Body of pancreas (tissue), 4 donors: ENCODE results near the gene GPATCH3. TPM values are rescaled to one million over a fixed set of nuclear protein-coding genes. Genes with fewer than 3 reads are reported as not detected.
A peak's percentile ranks its signal among the peaks of the same experiment; 100 is the strongest.

Experiments used
- ATAC-seq: fragments of 150-250 bp; one replicate; pipeline ENCODE4 v1.9.1; 2016
- DNase-seq, 4 donors: peaks; one replicate each; pipeline ENCODE4 v3.0.0-alpha.2; 2019
- H3K27ac ChIP-seq, 4 donors: fragments of 200-600 bp; sonication (generic); 1 replicate in 3 of 4; 2 replicates in 1 of 4; pipeline versions ENCODE4 v1.5.1 to v1.6.1; 2016 to 2019; ENCODE audit warnings: mild to moderate bottlenecking in 1 of 4, mixed read lengths in 1 of 4, moderate library complexity in 1 of 4
- H3K27me3 ChIP-seq, 2 donors: fragments of 200-600 bp; sonication (generic); one replicate each; pipeline ENCODE4 v1.6.0; 2016; ENCODE audit warnings: mild to moderate bottlenecking in 1 of 2
- H3K36me3 ChIP-seq, 2 donors: fragments of 200-600 bp; sonication (generic); replicated peaks in 1 of 2; 2 replicates each; pipeline ENCODE4 v1.5.1; 2016; ENCODE audit warnings: low read depth in 2 of 2; ENCODE audit not compliant: insufficient read depth in 1 of 2
- H3K4me1 ChIP-seq: fragments of 200-600 bp; sonication (generic); one replicate; pipeline ENCODE4 v1.6.0; 2016
- H3K4me3 ChIP-seq, 2 donors: fragments of 200-600 bp; sonication (generic); 1 replicate in 1 of 2; 2 replicates in 1 of 2; pipeline ENCODE4 v1.5.1; 2016 to 2019
- H3K9me3 ChIP-seq, 3 donors: fragments of 200-600 bp; sonication (generic); 1 replicate in 2 of 3; 2 replicates in 1 of 3; pipeline ENCODE4 v1.5.1; 2016
- POLR2A ChIP-seq, 3 donors: fragments of 450-650 bp; IDR thresholded peaks; one replicate each; pipeline ENCODE4 v1.6.1; 2016; ENCODE audit warnings: antibody characterized with exemption in 3 of 3, mild to moderate bottlenecking in 2 of 3
- WGBS, 2 donors: methylation state at CpG; one replicate each; pipeline ENCODE4 v1.1.5; 2017; 5-methylcytosine and 5-hydroxymethylcytosine counted together
- intact Hi-C: fragments of 100-400 bp; cut with DNase I; formaldehyde crosslinking; loops from one replicate; pipeline ENCODE4 v1.15.1; 2023
- total RNA-seq, 2 donors: library from RNA; depleted of rRNA; stranded (reverse); fragments of >200 nt; gene quantifications; one replicate each; pipeline ENCODE4 v1.1.0, GENCODE V29; 2016
- TF ChIP-seq, protein P1 (sequence below), 7 experiments: fragments of 450-650 bp in 4 of 7; fragments of 200-600 bp in 3 of 7; sonication (generic) in 3 of 7; IDR thresholded peaks; one replicate each; pipeline ENCODE4 v1.5.1; 2016 to 2019; ENCODE audit warnings: antibody characterized with exemption in 7 of 7

Gene GPATCH3
- total RNA-seq, 2 donors from 2014 or later, result 4.9 to 19.4 TPM

DNA sequence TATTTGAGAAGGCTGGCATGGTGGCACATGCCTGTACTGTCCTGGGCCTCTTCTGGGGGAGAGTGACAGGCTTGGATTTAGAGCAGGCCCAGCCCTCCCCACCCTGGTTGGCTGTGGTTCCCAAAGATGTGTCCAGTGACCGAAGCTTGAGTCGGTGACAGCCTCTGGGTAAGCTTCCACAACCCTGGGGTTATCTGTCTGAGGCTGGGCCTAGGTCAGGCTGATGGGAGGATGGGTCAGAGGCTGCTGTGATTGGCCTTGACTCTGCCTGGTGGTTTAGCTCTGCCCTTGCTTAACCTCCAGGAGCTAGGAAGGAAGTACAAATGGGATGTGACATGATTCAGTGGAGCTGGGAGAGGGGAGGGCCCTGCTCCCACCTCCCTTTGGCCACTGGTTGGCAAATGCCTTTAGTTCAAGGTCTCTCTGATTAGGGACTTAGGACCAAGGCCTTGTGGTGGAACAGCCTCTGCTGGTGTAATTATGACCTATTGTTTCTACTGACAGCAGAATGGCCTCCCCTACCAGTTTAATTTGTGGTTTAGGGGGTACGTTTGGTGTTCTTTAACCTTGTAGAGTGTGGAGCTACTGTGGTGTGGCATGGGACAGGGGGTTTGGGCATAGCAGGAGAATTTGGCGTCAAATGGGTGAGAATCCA is 37.9 kb upstream of the GPATCH3 start:
- WGBS, 2 donors, result 57 to 90% methylated on average over 2 to 4 of the region's 4 CpGs
- Histone ChIP-seq H3K4me3 (no peak overlapping the region), H3K27ac (peak overlapping the region in 1 of 4 donors; percentile 14), H3K9me3 (no peaks in the 10 kb centered on the region), H3K27me3 (no peaks in the 10 kb centered on the region), H3K36me3 (peaks cover 11 to 20% of the 10 kb centered on the region in 2 donors), H3K4me1 (peaks cover 12% of the 10 kb centered on the region)
- intact Hi-C loops, result no loop called here
- TF ChIP-seq POLR2A (IDR thresholded peaks at IDR 0.05), result no peak
- TF ChIP-seq, protein P1, sequence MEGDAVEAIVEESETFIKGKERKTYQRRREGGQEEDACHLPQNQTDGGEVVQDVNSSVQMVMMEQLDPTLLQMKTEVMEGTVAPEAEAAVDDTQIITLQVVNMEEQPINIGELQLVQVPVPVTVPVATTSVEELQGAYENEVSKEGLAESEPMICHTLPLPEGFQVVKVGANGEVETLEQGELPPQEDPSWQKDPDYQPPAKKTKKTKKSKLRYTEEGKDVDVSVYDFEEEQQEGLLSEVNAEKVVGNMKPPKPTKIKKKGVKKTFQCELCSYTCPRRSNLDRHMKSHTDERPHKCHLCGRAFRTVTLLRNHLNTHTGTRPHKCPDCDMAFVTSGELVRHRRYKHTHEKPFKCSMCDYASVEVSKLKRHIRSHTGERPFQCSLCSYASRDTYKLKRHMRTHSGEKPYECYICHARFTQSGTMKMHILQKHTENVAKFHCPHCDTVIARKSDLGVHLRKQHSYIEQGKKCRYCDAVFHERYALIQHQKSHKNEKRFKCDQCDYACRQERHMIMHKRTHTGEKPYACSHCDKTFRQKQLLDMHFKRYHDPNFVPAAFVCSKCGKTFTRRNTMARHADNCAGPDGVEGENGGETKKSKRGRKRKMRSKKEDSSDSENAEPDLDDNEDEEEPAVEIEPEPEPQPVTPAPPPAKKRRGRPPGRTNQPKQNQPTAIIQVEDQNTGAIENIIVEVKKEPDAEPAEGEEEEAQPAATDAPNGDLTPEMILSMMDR (IDR thresholded peaks at IDR 0.05), result no peak
- ATAC-seq (peak; percentile 26), DNase-seq (no peak)

DNA sequence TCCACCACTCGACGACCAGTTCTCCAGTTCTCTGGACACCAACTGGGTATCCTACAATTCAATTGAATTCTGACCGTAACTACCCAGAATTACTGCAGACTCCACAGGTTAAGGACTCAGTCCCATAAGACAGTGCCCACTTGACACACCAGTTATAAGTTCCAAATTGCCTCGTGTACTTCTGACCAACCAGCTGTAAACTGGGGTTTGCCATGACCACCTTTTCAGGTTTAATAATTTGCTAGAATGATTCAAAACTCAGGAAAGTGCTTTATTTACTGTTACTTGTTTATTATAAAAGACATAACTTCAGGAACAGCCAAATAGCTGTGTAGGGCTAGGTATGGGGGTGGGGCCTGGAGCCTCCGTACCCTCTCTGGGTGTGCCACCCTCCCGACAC is 36.6 kb upstream of the GPATCH3 start:
- peaks cover 12% of the 10 kb centered on the region for H3K4me1 ChIP-seq
- H3K27ac ChIP-seq, result no peak overlapping the region
- TF ChIP-seq, protein P1 (IDR thresholded peaks at IDR 0.05), result no peak
- TF ChIP-seq POLR2A (IDR thresholded peaks at IDR 0.05), result no peak
- intact Hi-C loops, result no loop called here
- peaks cover 6 to 7% of the 10 kb centered on the region in 2 donors for H3K36me3 ChIP-seq
- ATAC-seq, result no peak
- H3K4me3 ChIP-seq, result no peak overlapping the region
- DNase-seq, result no peak
- H3K9me3 ChIP-seq, result no peaks in the 10 kb centered on the region
- 69 to 71% methylated on average over 6 of the region's 6 CpGs for WGBS, 2 donors
- H3K27me3 ChIP-seq, result no peaks in the 10 kb centered on the region

DNA sequence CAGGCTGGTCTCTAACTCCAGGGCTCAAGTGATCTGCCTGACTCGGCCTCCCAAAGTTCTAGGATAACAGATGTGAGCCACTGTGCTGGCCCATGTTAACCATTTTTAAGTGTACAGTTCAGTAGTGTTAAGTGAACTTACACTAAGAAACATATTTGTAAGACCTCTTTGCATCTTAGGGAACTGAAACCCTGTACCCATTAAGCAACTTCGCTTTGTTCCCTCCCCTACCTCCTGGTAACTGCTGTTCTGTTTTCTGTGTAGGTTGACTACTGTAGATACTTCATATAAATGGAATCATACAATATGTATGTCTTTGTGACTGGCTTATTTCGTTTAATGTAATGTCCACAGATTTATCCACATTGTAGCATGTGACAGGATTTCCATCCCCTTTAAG is 32.3 kb upstream of the GPATCH3 start:
- Histone ChIP-seq H3K27me3 (no peaks in the 10 kb centered on the region), H3K36me3 (peaks cover 4 to 9% of the 10 kb centered on the region in 2 donors), H3K4me1 (peaks cover under 1% of the 10 kb centered on the region), H3K9me3 (no peaks in the 10 kb centered on the region), H3K4me3 (no peak overlapping the region), H3K27ac (no peak overlapping the region)
- 76% methylated on average over 3 of the region's 3 CpGs for WGBS, 2 donors
- intact Hi-C loops, result no loop called here
- DNase-seq, result no peak
- ATAC-seq, result no peak
- no peak for TF ChIP-seq POLR2A (IDR thresholded peaks at IDR 0.05)
- TF ChIP-seq, protein P1 (IDR thresholded peaks at IDR 0.05), result no peak

DNA sequence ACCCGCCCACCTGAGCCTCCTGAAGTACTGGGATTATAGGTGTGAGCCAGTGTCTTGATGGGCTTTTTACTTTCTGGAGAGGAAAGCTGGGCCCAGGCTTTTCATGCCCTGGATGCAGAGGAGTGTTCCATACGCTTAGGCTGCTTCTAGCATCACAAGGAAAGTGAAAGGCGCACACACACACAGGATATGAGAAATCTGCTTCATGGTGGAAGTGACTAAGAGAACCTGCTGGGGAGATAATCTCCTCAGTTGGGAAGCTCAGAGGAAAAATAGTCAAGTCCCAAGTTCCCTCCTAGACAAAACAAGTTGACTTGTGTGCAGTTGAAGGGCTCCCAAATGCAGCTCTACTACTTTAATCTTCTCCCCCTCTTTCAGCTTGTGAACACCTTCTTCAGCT is 23.4 kb upstream of the GPATCH3 start:
- ATAC-seq (no peak), DNase-seq (no peak)
- Histone ChIP-seq H3K27me3 (no peaks in the 10 kb centered on the region), H3K4me1 (peaks cover 29% of the 10 kb centered on the region), H3K36me3 (peaks cover 0 to 11% of the 10 kb centered on the region in 2 donors), H3K9me3 (no peaks in the 10 kb centered on the region), H3K4me3 (no peak overlapping the region), H3K27ac (peak overlapping the region in 3 of 4 donors; percentile 92 to 99 (median 94))
- TF ChIP-seq, protein P1 (IDR thresholded peaks at IDR 0.05), result no peak
- 96 to 98% methylated on average over 3 of the region's 3 CpGs for WGBS, 2 donors
- intact Hi-C loops, result no loop called here

DNA sequence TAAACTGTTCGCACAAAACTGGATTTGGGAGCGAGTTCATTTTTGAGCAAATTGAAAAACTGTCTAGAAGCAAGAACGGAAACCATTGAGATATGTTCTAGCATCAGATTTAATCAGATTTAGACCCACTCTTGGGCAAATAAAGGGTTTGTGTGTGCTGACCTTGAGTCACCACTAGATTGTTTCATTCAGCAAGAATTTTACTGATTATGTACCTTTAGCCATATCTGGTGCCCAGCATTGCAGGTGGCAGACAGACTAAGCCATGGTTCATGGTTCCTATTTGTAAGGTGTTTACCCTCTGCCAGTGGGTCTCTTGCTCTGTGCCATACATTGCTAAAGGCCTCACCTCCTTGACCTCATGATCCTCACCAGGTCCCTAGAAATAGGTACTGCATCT is 22.6 kb upstream of the GPATCH3 start:
- TF ChIP-seq POLR2A (IDR thresholded peaks at IDR 0.05), result peak in 1 of 3 donors; percentile 2
- TF ChIP-seq, protein P1 (IDR thresholded peaks at IDR 0.05), result no peak
- no peak for ATAC-seq
- 41 to 57% methylated on average over 3 of the region's 3 CpGs for WGBS, 2 donors
- Histone ChIP-seq H3K9me3 (no peaks in the 10 kb centered on the region), H3K27me3 (no peaks in the 10 kb centered on the region), H3K4me1 (peaks cover 29% of the 10 kb centered on the region), H3K4me3 (no peak overlapping the region), H3K36me3 (peaks cover 0 to 7% of the 10 kb centered on the region in 2 donors), H3K27ac (peak overlapping the region; percentile 92 to 99 (median 95))
- intact Hi-C loops, result no loop called here
- peak in 3 of 4 donors; percentile 27 to 50 (median 37) for DNase-seq
